Measurements from ENCODE around the gene BCAS1. TPM values are rescaled to one million over a fixed set of nuclear protein-coding genes. Genes with fewer than 3 reads are reported as not detected.

Gene BCAS1
- total RNA-seq, 1 donor from 2014 or later, result 67.2 TPM

DNA sequence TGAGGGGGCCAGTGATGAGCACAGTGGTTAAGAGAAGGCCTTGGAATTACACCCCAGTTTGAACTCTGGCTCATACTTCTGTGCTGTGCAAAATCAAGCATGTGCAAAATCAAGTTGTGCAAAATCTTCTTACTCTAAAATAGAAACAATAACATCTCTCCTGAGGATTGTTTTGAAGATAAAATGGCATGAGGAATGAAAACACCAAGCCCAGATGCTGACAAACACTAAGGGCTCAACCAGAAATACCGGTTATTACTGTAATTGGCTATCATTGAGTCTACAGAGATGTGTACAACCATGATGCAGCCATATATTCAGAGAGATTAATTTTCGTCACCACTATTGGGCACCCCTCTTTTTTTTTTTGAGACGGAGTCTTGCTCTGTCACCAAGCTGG is 5.9 kb upstream of the BCAS1 start:
- no peak for DNase-seq (ENCODE audit: low spot score)

DNA sequence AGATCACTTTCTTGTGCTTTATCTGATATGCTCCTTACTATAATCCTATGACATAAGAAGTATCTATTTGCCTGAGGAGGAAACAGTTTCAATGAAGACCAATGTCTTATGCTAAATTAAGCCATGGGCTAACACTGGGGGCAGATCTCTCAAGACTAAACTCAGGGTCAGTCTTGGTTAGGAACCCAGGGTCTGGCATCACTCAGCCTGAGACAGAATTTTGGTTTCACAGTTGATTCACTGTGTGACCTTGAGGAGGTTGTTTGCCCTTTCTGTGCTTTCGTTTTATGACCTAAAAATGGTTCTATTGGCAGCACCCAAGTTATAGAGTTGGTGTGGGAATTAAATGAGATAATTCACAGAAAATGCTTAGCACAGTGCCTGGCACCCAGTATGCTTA is 4.9 kb upstream of the BCAS1 start:
- no peak for DNase-seq (ENCODE audit: low spot score)

DNA sequence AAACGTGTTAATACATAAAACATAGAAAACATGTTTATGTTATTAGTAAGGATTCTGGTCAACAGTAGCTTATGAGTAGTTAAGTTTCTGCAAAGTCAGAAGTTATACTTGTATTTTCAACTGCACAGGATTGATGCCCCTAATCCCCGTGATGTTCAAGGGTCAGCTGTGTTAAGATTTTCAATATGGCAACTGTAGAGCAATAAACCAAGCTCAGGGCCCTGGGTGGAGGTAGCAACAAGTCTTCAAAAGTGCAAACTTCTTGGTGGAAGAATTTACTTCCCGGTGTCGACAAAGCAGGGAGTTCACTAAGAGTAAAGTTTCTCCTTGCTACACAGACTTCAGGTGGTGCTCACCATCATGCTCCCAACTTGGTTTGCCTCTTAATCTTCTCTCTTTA is 4.1 kb upstream of the BCAS1 start:
- no peak for DNase-seq (ENCODE audit: low spot score)

DNA sequence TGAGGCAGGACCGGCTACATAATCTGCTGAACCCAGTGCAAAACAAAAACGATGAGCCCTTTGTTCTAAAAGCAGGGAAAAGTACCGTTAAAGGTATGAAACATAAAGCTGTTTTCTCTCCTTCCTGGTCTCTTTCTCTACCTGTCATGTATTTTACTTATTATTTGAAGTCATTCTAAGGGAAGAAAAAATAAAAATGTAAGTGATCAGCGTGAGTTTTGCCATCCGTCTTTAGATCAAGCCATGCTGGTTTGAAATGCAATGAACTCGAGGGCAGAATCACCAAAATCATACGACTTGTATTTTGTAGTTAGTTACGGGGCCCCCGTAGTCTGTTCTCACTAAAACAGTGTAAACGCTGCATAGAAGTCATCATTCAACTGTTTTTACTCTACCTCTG is 2.9 kb upstream of the BCAS1 start:
- DNase-seq (ENCODE audit: low spot score), result no peak

DNA sequence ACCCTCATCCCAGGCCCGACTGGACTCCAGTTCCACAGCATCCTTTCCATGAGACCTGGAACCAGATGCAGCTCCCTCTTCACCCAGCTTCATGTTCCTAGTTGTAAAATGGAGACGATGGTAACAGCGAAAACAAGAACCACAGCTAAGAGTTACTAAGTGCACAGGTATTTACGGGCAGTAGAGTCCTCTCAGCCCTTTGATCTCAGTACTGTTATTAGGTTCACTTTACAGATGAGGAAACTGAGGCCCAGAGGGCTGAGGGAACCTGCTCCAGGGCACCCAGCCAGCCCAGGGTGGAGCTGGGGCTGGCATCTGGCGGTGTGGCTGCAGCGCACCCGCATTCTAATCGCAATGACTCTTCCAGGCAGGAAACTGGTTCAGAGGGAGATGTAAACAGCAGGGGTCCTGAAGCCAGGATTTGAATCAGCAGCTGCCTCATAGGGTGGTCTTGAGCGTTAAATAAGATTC is 858 bp downstream of the BCAS1 start:
- DNase-seq (ENCODE audit: low spot score), result no peak

DNA sequence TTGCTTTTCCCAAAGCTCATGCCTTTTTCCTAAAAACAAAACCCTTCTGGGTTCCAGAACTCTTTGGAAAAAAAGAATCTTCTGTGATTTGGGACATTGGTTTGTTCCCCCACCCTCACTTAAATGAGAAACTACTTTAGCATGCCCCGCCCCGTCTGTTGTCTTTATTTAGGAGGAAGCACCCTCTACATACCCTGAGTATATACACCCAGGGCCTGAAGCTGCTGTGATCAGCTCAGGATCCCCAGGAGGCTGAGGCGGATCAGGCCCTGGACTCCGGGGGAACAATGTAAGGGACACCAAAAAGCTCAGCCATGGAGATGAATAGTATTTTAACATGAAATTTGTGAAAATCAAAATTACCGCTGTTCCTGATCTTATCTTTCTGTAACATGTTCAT is 1.4 kb downstream of the BCAS1 start:
- no peak for DNase-seq (ENCODE audit: low spot score)

DNA sequence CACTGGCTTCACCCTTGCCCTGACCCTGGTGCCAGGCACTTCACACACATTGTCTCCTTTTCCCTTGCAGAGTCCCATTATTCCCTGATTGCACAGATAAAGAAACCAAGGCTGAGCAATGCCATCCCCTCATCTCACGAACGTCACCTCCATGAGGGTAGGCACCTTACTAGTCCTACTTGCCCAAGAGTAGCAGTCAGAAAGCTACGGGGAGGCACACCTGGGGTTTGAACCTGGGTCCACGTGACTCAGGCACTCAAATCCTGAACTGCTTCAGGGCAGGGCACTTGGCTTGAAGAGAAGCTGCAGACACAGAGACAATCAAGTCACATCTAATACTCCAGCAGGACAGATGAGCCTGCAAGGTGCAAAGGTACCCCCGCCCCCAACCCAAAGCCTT is 1.9 kb downstream of the BCAS1 start:
- DNase-seq (ENCODE audit: low spot score), result no peak

DNA sequence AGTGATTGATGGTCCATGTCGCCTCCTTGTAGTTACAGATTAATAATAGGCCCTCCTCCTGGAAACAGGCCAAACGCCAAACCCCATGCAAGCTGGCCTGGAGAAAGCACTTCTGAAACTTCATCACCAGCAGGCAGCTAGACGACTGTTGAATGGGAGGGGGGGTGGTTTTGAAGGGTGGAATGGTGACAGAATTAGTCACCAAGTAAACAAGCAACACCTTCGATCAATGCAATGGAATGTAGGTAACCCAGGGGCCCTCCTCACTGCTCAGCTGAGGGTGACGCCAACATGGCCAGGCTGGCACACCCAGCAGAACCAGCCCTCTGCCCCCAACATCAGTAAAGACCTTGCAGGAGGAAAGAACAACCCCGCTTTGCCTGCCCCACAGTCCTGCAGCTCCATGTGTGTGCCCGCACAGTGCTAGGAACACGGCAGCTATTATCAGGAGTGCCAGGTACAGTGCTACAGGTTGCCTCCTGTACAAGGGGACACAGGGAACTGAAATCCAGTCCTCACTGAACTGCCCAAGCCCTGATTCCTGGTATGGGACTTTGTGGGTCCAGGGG is 2.7 kb downstream of the BCAS1 start:
- peak; percentile 92 for DNase-seq (ENCODE audit: low spot score)

DNA sequence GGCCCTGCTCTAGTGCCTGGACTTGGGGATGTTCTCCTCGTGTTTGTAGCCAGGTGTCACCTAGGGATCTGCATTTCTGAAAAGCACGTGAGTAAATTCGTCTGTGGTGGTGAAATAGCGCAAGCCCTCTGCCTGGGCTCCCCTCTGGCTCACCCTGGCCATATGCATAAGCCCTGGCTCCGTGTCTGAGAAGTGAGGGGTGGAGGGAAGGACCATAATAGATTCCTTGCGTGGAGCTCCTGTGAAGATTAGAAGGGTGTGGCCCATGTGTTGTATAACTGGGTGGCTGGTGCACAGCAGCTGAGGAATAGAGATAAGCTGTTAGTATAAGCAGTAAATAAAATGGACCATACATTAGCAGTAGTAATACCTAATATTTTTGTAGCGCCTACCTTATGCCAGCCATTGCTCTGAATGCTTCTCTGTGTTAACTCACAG is 4.8 kb downstream of the BCAS1 start:
- no peak for DNase-seq (ENCODE audit: low spot score)

DNA sequence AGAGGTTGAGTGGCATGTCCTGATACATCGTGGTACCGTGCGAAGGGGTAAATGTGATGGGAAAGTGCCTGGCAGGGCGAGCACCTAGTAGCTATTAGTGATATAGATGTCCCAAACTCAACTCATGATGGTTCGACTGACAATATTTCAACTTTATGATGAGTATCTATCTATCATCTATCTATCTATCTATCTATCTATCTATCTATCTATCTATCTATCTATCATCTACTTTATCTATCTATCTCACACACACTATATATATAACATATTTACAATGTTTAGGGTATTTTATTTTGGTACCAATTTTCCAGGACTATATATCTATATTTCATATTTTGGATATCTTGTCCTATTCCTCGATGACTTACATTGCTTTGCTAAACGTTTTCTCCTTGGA is 5.5 kb downstream of the BCAS1 start:
- no peak for DNase-seq (ENCODE audit: low spot score)

DNA sequence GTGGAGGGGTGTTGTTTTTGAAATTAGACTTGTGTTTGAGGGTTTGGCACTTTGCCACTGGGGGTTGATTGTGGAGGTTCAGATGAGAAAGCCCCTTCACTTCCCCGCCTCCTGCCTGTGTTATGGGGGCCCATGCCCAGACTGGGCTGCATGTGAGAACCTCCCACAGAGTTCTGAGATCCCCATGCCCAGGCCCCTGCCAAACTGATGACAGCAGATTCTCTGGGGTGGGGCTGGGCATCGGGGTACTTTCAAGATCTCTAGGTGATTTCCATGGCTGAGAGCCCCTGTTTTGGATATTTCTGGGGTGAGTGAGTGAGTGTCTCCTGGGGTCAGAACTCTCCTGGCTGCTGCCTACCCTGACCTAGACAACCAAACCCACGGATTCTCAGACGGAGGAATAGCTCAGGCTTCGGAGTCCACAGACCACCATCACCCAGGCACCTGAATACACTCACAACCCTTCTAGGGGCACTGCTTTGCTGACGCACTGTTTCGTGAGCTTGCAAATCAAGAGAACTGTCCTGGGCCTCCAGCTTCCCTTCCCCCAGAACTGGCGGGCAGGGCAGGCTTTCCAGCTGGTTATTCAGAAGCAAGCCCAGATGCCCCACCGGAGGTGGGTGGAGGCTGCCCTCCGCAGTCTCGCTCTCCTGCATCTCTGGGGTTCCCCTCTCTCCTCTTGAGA is 6.3 kb downstream of the BCAS1 start:
- no peak for DNase-seq (ENCODE audit: low spot score)

DNA sequence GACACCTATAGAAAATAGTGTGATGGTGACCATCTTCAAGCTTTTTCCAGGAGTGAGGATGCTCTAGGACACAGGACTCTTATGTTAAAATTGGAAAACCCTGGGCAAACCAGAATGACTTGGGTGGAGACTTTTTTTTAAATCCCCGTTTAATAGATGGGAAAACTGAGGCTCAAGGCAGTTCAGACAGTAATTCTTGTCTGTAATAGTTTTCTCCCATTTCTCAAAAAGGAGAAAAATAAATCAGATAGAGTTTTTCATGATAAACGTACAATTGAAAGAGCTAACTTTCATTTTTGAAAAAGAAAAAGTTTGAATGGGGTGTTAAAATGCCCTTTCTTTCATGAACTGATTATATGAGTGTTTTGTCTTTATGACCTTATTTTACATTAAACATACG is 6.8 kb downstream of the BCAS1 start:
- DNase-seq (ENCODE audit: low spot score), result no peak

DNA sequence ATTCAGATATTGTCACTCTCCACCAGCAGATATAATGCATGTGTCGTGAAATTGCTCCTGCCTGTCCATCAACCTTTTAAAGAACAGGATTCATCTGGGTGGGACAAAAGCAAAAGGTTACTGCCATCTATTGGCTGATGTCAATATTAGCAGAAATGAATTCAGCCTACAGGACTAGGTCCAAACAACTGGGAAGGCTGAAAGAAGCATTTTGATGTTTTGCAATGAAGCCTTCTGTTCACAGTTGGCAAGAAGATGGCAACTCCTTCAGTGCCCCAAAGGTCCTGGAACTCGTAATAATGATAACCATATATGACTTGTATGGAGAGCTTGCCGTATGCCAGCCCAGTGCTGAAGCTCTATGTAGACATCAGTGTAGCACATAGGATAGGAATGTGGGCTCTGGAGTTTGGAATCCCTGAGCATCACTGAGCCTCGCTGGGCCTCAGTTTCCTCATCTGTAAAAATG is 7.5 kb downstream of the BCAS1 start:
- no peak for DNase-seq (ENCODE audit: low spot score)

DNA sequence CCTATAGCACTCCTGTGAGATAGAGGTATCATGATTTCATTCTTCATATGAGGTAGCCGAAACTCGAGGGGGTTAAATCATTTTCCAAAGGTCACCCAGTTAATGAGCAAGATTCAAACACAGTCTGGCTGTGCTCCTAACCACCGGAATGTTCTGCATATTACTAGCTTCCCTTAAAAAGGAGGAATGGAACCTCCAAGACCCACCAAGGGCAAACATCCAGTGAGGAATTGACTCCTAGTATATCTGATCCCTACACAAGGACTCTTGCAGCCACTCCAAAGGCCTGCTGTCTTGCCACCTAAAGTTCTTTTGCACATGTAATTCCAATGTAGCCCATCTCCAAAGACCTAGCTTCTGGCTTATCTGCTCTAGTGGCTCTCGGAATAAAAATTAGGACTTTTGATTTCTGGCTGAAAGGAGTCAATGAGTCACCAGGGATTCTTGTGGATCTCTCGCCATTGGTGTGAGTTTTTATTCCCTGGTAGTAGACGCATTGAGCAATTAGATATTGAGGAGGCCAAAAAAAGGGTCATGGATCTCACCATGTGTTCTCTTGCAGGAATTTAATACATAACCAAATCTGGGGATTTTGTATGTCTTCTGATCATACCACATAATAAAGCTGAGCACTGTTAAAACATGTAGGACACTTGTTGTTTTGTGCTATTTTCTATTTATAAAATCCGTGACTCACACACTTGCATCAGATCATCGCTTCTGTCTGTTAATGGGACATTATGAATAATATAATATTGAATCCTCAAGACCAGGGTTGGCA is 9.1 kb downstream of the BCAS1 start:
- no peak for DNase-seq (ENCODE audit: low spot score)

DNA sequence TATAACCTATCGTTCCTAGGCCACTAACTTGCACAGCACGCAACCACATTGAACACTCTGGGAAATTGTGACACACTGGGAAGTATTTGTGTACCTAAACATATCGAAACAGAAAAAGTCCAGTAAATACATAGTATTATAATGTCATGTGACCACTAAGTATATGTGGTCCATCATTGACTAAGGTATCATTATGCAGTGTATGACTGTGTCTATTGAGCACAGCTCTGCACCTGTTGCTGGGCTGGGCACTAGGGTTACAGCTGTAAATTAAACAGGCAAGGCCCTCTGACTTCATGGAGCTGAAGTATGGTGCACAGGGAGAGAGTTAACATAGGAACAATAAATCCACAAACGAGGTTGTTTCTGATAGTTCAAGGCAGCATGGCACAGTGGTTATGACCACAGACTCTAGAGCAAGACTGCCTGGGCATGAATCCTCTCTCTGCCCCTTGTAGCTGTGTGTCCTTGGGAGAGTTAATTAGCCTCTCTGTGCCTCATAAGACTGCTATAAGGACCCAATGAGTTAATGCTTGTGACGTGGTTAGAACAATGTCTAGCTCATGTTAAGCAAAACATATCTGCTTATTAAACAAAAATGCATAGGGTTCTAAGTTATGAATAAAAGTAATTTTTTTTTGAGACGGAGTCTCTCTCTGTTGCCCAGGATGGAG is 10.6 kb downstream of the BCAS1 start:
- DNase-seq (ENCODE audit: low spot score), result no peak

DNA sequence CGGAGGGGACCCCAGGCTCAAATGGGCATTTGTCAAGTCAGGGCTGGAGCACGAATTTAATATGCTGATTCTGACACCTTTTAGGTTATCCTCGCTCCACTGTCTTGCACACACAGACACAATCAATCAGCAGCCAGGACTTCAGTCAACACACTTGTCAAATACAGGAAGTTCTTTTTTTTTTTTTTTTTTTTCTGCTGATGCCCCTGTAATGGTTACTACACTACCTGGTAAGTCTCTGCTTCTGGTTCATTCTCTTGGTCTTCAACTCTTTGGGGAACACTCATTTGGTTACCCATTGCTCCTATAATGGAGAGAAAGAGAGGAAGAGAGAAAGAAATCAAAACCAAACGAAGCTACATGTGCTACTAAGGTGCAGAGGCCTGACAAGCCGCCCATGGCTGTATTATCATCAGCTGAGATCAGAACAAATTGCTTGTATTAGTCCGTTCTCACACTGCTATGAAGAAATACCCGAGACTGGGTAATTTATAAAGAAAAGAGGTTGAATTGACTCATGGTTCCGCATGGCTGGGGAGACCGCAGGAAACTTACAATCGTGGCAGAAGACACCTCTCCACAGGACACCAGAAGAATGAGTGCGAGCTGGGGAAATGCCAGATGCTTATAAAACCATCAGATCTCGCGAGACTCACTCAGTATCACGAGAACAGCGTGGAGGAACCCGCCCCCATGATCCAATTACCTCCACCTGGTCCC is 11.8 kb downstream of the BCAS1 start:
- DNase-seq (ENCODE audit: low spot score), result no peak

DNA sequence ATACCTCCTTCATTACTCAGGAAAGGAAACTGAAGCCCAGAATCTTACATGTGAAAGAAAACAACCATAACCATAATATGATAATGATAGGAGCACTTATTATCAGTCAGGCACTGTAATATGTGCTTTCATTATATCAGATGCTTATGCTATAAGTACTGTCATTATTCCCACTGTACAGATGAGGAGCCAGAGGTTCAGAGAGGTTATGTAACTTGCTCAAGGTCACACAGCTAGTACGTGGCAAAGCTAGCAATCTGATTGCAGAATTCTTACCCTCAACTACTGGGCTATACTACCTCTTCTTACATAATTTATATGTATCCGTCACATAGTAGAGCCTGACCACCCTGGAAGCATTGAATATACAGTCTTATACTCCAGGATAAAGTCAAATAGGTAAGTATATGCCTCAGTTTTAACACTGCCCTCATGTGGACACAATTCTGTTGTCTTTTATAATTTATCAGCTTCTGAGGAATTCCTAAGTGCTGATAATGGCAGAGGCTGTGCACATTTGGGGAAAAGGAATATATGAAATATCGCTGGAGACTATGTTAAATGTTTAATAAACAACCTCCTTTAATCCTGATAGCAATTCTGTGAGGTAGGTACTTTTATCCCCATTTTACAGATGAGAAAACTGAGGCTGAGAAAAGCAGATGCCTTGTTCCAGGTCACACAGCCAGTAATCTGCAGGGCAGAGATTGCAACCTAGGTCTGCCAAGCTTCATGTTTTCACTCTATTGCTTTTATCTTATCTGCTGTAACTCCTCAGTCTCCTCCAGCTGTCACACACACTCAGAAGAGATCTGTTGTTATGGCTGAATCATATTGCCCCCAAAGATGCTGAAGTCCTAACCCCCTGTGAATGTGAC is 13.4 kb downstream of the BCAS1 start:
- no peak for DNase-seq (ENCODE audit: low spot score)

DNA sequence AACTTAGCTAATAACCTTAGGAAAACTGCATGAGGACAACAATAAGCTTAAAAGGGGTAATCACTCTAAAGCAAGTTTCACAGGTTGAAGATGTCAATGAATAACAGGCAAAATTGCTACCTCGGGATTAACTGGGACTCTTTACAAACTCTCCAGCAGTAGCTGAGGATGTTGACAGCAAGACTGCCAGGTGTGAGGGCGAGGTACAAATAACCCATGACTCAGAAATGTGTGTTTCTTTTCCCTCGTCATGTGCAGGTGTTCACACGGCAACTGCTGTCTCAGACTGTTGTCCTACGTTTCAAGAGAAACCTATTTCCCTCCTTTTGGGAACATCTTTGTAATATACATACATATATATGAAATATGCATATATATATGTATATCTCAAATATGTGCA is 15.9 kb downstream of the BCAS1 start:
- DNase-seq (ENCODE audit: low spot score), result no peak

DNA sequence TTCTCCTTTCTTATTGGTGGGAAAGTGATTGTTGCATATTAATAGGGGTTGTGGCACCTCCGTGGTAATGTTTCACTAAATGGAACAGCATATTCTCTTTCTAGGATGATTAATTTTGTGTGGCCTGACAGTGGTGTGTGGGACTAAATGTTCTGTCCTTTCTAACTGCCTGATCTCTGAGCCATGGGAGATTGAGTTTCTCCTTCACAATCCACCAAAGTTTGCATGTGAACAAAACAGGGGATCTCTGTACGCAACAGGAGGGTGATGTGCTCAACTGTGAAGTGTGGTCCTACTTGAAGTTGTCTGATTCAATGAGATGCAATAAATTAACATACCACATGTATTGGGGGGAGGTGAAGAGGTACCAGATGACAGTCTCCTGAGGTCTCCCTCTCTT is 19.3 kb downstream of the BCAS1 start:
- no peak for DNase-seq (ENCODE audit: low spot score)

DNA sequence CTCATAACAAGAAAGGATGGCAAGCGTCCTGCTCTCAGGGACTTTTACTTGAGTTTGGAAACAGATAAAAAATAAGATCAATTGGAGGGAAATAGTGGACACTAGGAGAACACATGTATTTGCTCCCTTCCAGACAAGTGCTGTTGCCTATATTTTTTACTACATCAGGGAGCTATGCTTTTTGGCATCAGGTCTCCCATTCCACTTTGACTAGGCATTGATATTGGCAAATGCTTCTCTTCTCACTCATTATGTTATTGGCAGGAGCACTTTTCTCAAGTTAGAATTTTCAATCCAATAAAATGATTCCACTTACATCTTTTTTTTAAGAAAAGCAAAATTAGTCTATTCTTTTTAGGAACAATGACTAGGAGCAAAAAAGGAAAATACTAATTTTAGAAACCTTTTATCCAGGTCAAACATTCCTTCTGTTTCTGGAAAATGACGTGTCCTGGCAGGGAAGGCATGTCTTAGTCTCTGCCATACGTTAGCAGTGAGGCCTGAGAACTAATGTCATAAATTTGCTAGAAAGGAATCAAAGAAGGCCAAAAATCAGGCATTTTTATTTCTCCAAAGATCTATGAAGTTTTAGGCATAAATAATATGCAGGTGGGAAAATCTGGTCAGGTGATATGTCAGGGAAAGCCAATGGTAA is 21.4 kb downstream of the BCAS1 start:
- DNase-seq (ENCODE audit: low spot score), result no peak
